Right lobe of liver (tissue), 4 donors: ENCODE data around the gene FAAP24.

Experiments used
- POLR2A ChIP-seq: fragments of 450-650 bp; IDR thresholded peaks from one replicate; pipeline ENCODE4 v1.6.1; 2017; ENCODE audit warnings: antibody characterized with exemption, mild to moderate bottlenecking
- TF ChIP-seq, protein P1 (sequence below), 4 donors: fragments of 200-600 bp in 3 of 4; fragments of 450-650 bp in 1 of 4; IDR thresholded peaks; one replicate each; pipeline versions ENCODE4 v1.5.1 to v1.8.0; 2016 to 2022; ENCODE audit warnings: antibody characterized with exemption in 4 of 4, mild to moderate bottlenecking in 2 of 4
- donor health status: DM: no; HTN: no; CAD: no.
- donor health status: DM: no; HTN: no; CAD: no.
- donor health status: DM: no; HTN: yes; CAD: no.

GRCh38 chr19:32971012-32971595 lies 938 bp upstream of the FAAP24 start:
- no peak for TF ChIP-seq POLR2A
- TF ChIP-seq, protein P1, sequence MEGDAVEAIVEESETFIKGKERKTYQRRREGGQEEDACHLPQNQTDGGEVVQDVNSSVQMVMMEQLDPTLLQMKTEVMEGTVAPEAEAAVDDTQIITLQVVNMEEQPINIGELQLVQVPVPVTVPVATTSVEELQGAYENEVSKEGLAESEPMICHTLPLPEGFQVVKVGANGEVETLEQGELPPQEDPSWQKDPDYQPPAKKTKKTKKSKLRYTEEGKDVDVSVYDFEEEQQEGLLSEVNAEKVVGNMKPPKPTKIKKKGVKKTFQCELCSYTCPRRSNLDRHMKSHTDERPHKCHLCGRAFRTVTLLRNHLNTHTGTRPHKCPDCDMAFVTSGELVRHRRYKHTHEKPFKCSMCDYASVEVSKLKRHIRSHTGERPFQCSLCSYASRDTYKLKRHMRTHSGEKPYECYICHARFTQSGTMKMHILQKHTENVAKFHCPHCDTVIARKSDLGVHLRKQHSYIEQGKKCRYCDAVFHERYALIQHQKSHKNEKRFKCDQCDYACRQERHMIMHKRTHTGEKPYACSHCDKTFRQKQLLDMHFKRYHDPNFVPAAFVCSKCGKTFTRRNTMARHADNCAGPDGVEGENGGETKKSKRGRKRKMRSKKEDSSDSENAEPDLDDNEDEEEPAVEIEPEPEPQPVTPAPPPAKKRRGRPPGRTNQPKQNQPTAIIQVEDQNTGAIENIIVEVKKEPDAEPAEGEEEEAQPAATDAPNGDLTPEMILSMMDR (IDR thresholded peaks at IDR 0.05): no peak
